Fibroblast of skin of left quadriceps (primary cell): Measurements from ENCODE around the gene CNTNAP3.
"Not testable (repeated sequence)": the region's sequence is repeated elsewhere in the genome, so short reads cannot be mapped to it uniquely, and the experiment has no call there.

Experiments used
- DNase-seq, 2 experiments: peaks; one replicate each; pipeline ENCODE4 v3.0.0-alpha.2; 2013; ENCODE audit warnings: low read depth in 2 of 2

Gene CNTNAP3

GRCh38 chr9:39073537-39073936 lies 214.4 kb downstream of the CNTNAP3 start:
- not testable (repeated sequence) for DNase-seq

GRCh38 chr9:39067683-39068082 lies 220.3 kb downstream of the CNTNAP3 start:
- not testable (repeated sequence) for DNase-seq

GRCh38 chr9:39062966-39063365 lies 225.0 kb downstream of the CNTNAP3 start:
- DNase-seq = not testable (repeated sequence)

GRCh38 chr9:39054453-39054852 lies 233.5 kb downstream of the CNTNAP3 start:
- DNase-seq = not testable (repeated sequence)

GRCh38 chr9:39046833-39047232 lies 241.1 kb downstream of the CNTNAP3 start:
- not testable (repeated sequence) for DNase-seq

- DNase-seq = not testable (repeated sequence)
Observed at GRCh38 chr9:39042352-39042803, 245.6 kb downstream of the CNTNAP3 start.

GRCh38 chr9:39041774-39042173 lies 246.2 kb downstream of the CNTNAP3 start:
- DNase-seq = not testable (repeated sequence)

GRCh38 chr9:39039148-39039547 lies 248.8 kb downstream of the CNTNAP3 start:
- not testable (repeated sequence) for DNase-seq

GRCh38 chr9:39038221-39038620 lies 249.7 kb downstream of the CNTNAP3 start:
- DNase-seq = not testable (repeated sequence)

- not testable (repeated sequence) for DNase-seq
Observed at GRCh38 chr9:39033849-39034248, 254.1 kb downstream of the CNTNAP3 start.

- DNase-seq = peak in 1 of 2 experiments; percentile 2
Observed at GRCh38 chr9:39030204-39031019, 257.6 kb downstream of the CNTNAP3 start.

- DNase-seq = not testable (repeated sequence)
Observed at GRCh38 chr9:39028855-39029254, 259.1 kb downstream of the CNTNAP3 start.

- DNase-seq = not testable (repeated sequence)
Observed at GRCh38 chr9:39028168-39028567, 259.8 kb downstream of the CNTNAP3 start.

GRCh38 chr9:39025911-39026588 lies 261.9 kb downstream of the CNTNAP3 start:
- not testable (repeated sequence) for DNase-seq
